OCI-LY3 (cell line): ENCODE measurements around the gene LRP10.

Experiments used
- CTCF ChIP-seq: fragments of 200-600, 300-600 bp; sonication (generic); IDR thresholded peaks from 2 replicates; pipeline ENCODE4 v1.5.1; 2014; ENCODE audit warnings: antibody characterized with exemption, low read length, low read depth
- EZH2phosphoT487 ChIP-seq: fragments of 200-600 bp; shearing (Covaris generic); IDR thresholded peaks from 2 replicates; pipeline ENCODE4 v1.6.1; 2018; ENCODE audit warnings: antibody characterized with exemption, mixed run types, low read depth

- TF ChIP-seq CTCF: no peak
- TF ChIP-seq EZH2phosphoT487: no peak
Measured at GRCh38 chr14:22829661-22830442, 41.7 kb upstream of the LRP10 start, which contains the start of gene MRPL52.
